ENCODE data around the gene LCE3B.

GRCh38 chr1:152640351-152640750 lies 26.7 kb downstream of the LCE3B start:
- TF ChIP-seq CTCF (conservative IDR thresholded peaks at IDR 0.05; ENCODE audit: low read depth, low read length) (no peak), EZH2 (IDR thresholded peaks at IDR 0.05; ENCODE audit: borderline replicate concordance, low read depth, low read length, poor library complexity, severe bottlenecking) (no peak)

Measured in A673 (cell line).